PC-3 (cell line): ENCODE data around the gene SIGLEC6. TPM values are rescaled to one million over a fixed set of nuclear protein-coding genes. Genes with fewer than 3 reads are reported as not detected.

Experiments
- ATAC-seq: fragments of 200-7000 bp; cut with Tn5 transposase; 2 replicates; pipeline ENCODE4 v1.9.1; 2020; ENCODE audit warnings: mild to moderate bottlenecking, moderate library complexity
- BruUV-seq: library from RNA; stranded (reverse); fragments of 400-500 nt; replicated peaks from 2 replicates; lab custom pipeline; 2021; lab: Mats Ljungman, UMichigan
- CTCF ChIA-PET: fragments of 300-600 bp; sonication (Branson Sonifier 250); formaldehyde crosslinking; loops from one replicate; lab custom pipeline; 2022; ENCODE audit warnings: antibody characterized with exemption; lab: Charles Lee
- POLR2A ChIA-PET: fragments of 300-600 bp; sonication (Branson Sonifier 250); formaldehyde crosslinking; loops from one replicate; lab custom pipeline; 2022; ENCODE audit warnings: antibody characterized with exemption; ENCODE audit not compliant: unreplicated experiment; lab: Charles Lee
- DNase-seq: peaks from one replicate; pipeline ENCODE4 v3.0.0-alpha.2; 2015
- H2AFZ ChIP-seq: fragments of 300-600 bp; sonication (generic); 2 replicates; pipeline ENCODE4 v1.6.0; 2016; ENCODE audit warnings: antibody characterized with exemption, low read length
- H3F3A ChIP-seq: fragments of 300-600 bp; sonication (generic); one replicate; pipeline ENCODE4 v1.6.0; 2017; ENCODE audit warnings: antibody characterized with exemption, low read length, control low read depth, mild to moderate bottlenecking; ENCODE audit not compliant: unreplicated experiment
- H3K27ac ChIP-seq: fragments of 300-600 bp; sonication (generic); 2 replicates; pipeline ENCODE4 v1.5.1; 2016; ENCODE audit warnings: mild to moderate bottlenecking, low read length
- H3K27me3 ChIP-seq: fragments of 300-600 bp; sonication (generic); 2 replicates; pipeline ENCODE4 v1.6.1; 2016; ENCODE audit warnings: low read length, mixed read lengths
- H3K36me3 ChIP-seq: fragments of 300-600 bp; sonication (generic); 2 replicates; pipeline ENCODE4 v1.6.1; 2016; ENCODE audit warnings: low read depth, mixed run types, low read length, mixed read lengths
- H3K4me1 ChIP-seq: fragments of 300-600 bp; sonication (generic); 2 replicates; pipeline ENCODE4 v1.5.1; 2016; ENCODE audit warnings: low read length; ENCODE audit not compliant: insufficient read depth
- H3K4me2 ChIP-seq: fragments of 300-600 bp; sonication (generic); 2 replicates; pipeline ENCODE4 v1.6.0; 2016; ENCODE audit warnings: low read length
- H3K4me3 ChIP-seq: fragments of 300-600 bp; sonication (generic); 2 replicates; pipeline ENCODE4 v1.5.1; 2016; ENCODE audit warnings: mild to moderate bottlenecking, low read length, mixed read lengths
- H3K79me2 ChIP-seq: fragments of 300-600 bp; sonication (generic); 2 replicates; pipeline ENCODE4 v1.6.1; 2017; ENCODE audit warnings: low read length, mixed read lengths
- H3K9ac ChIP-seq: fragments of 300-600 bp; sonication (generic); 2 replicates; pipeline ENCODE4 v1.6.0; 2016; ENCODE audit warnings: mild to moderate bottlenecking, low read length
- H3K9me2 ChIP-seq: fragments of 300-600 bp; sonication (generic); replicated peaks from 2 replicates; pipeline ENCODE4 v1.6.1; 2016; ENCODE audit warnings: mixed run types, low read length, mixed read lengths
- H3K9me3 ChIP-seq: fragments of 300-600 bp; sonication (generic); 2 replicates; pipeline ENCODE4 v1.6.1; 2016; ENCODE audit warnings: low read length, mixed read lengths
- H4K20me1 ChIP-seq: fragments of 300-600 bp; sonication (generic); 2 replicates; pipeline ENCODE4 v1.6.1; 2016; ENCODE audit warnings: low read length, mixed read lengths
- EZH2 ChIP-seq: fragments of 300-600 bp; sonication (generic); IDR thresholded peaks from one replicate; pipeline ENCODE4 v1.6.1; 2017; ENCODE audit warnings: antibody characterized with exemption, mild to moderate bottlenecking, low read length; ENCODE audit not compliant: unreplicated experiment
- EZH2phosphoT487 ChIP-seq: fragments of 300-600 bp; sonication (generic); IDR thresholded peaks from 2 replicates; pipeline ENCODE4 v1.6.1; 2018; ENCODE audit warnings: mild to moderate bottlenecking, antibody characterized with exemption, low read length, borderline replicate concordance
- intact Hi-C: fragments of 100-400 bp; cut with micrococcal nuclease; formaldehyde crosslinking; loops from 2 replicates; pipeline ENCODE4 v1.9.0; 2023
- total RNA-seq: library from RNA; depleted of rRNA; stranded (reverse); fragments of >200 nt; gene quantifications from 2 replicates; pipeline ENCODE4 v1.2.3, GENCODE V29; 2014
- TF ChIP-seq, protein P1 (sequence below): fragments of 300-600 bp; sonication (generic); conservative IDR thresholded peaks from 2 replicates; pipeline ENCODE4 v1.5.1; 2017; ENCODE audit warnings: antibody characterized with exemption, low read depth, mild to moderate bottlenecking, low read length

Gene SIGLEC6
- total RNA-seq, 1 experiment from 2014 or later: not detected

- no peak overlapping the region for H3K4me3 ChIP-seq
- peak overlapping the region; percentile 41 for H3K4me2 ChIP-seq
- H3K9me2 ChIP-seq: no peaks in the 10 kb centered on the region
- peaks cover 36% of the 10 kb centered on the region for H3K27me3 ChIP-seq
- no peak overlapping the region for H3K27ac ChIP-seq
- no peaks in the 10 kb centered on the region for H3K9me3 ChIP-seq
- DNase-seq: peak; percentile 82
- no peak overlapping the region for H3K9ac ChIP-seq
- CTCF ChIA-PET: no interaction called here
- peaks cover 15% of the 10 kb centered on the region for H3K4me1 ChIP-seq
- no peaks in the 10 kb centered on the region for H3K36me3 ChIP-seq
- no peaks in the 10 kb centered on the region for H3K79me2 ChIP-seq
- intact Hi-C loops: no loop called here
- peak; percentile 50 for ATAC-seq
- POLR2A ChIA-PET: no interaction called here
- no peak overlapping the region for H2AFZ ChIP-seq
- H3F3A ChIP-seq: no peaks in the 10 kb centered on the region
- TF ChIP-seq EZH2 (no peak), EZH2phosphoT487 (no peak)
- TF ChIP-seq, protein P1, sequence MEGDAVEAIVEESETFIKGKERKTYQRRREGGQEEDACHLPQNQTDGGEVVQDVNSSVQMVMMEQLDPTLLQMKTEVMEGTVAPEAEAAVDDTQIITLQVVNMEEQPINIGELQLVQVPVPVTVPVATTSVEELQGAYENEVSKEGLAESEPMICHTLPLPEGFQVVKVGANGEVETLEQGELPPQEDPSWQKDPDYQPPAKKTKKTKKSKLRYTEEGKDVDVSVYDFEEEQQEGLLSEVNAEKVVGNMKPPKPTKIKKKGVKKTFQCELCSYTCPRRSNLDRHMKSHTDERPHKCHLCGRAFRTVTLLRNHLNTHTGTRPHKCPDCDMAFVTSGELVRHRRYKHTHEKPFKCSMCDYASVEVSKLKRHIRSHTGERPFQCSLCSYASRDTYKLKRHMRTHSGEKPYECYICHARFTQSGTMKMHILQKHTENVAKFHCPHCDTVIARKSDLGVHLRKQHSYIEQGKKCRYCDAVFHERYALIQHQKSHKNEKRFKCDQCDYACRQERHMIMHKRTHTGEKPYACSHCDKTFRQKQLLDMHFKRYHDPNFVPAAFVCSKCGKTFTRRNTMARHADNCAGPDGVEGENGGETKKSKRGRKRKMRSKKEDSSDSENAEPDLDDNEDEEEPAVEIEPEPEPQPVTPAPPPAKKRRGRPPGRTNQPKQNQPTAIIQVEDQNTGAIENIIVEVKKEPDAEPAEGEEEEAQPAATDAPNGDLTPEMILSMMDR: no peak
- H4K20me1 ChIP-seq: no peaks in the 10 kb centered on the region
- no TSS peak for BruUV-seq
Observed at GRCh38 chr19:51546650-51547396, 15.4 kb upstream of the SIGLEC6 start.

- no peaks in the 10 kb centered on the region for H3K36me3 ChIP-seq
- TF ChIP-seq, protein P1: no peak
- TF ChIP-seq EZH2phosphoT487: no peak
- TF ChIP-seq EZH2: no peak
- H3K27me3 ChIP-seq: peaks cover 43% of the 10 kb centered on the region
- DNase-seq (no peak), ATAC-seq (no peak)
- no peak overlapping the region for H3K9ac ChIP-seq
- no peak overlapping the region for H3K27ac ChIP-seq
- H3K4me3 ChIP-seq: no peak overlapping the region
- intact Hi-C loops: no loop called here
- CTCF ChIA-PET: no interaction called here
- no peaks in the 10 kb centered on the region for H3K79me2 ChIP-seq
- no TSS peak for BruUV-seq
- no peaks in the 10 kb centered on the region for H3K9me3 ChIP-seq
- no peak overlapping the region for H2AFZ ChIP-seq
- peak overlapping the region; percentile 41 for H3K4me2 ChIP-seq
- POLR2A ChIA-PET: no interaction called here
- H3K9me2 ChIP-seq: no peaks in the 10 kb centered on the region
- no peaks in the 10 kb centered on the region for H3F3A ChIP-seq
- H3K4me1 ChIP-seq: peaks cover 15% of the 10 kb centered on the region
- no peaks in the 10 kb centered on the region for H4K20me1 ChIP-seq
Observed at GRCh38 chr19:51546107-51546649, 14.7 kb upstream of the SIGLEC6 start.

DNA sequence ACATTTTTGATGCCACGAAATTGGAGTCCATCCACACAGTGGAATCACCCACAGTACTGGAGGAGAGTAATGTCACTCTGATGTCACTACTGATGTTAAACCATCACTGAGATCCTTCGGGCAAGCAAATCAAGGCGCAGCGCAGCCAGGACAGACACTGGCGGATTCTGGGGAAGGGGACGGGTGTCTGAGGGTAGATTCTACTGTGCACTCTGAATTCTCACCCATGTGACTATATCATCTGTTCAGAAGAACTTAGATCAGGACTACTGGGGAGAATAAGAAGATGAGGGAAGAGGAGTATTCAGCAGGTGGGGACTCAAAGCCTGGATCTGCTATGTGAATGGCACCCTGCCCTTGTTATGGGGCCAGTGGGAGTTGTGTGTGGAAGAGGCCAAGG lies 12.6 kb upstream of the SIGLEC6 start:
- Histone ChIP-seq H3K79me2 (no peaks in the 10 kb centered on the region), H3K9me3 (no peaks in the 10 kb centered on the region), H3K27ac (no peak overlapping the region), H3K27me3 (peaks cover 58% of the 10 kb centered on the region), H3K36me3 (no peaks in the 10 kb centered on the region), H3K4me3 (no peak overlapping the region), H3K9ac (no peak overlapping the region), H3K4me1 (peaks cover 15% of the 10 kb centered on the region), H2AFZ (no peak overlapping the region), H3F3A (no peaks in the 10 kb centered on the region), H3K9me2 (no peaks in the 10 kb centered on the region), H3K4me2 (no peak overlapping the region), H4K20me1 (no peaks in the 10 kb centered on the region)
- ChIA-PET POLR2A (no interaction called here), CTCF (no interaction called here)
- DNase-seq: no peak
- no TSS peak for BruUV-seq
- ATAC-seq: no peak
- intact Hi-C loops: no loop called here
- TF ChIP-seq EZH2 (no peak), EZH2phosphoT487 (no peak)
- TF ChIP-seq, protein P1: no peak
